Left ventricle myocardium superior (tissue), 1 donor: ENCODE measurements around the gene GOLPH3L. TPM values are rescaled to one million over a fixed set of nuclear protein-coding genes. Genes with fewer than 3 reads are reported as not detected.
"Not testable (repeated sequence)": the region's sequence is repeated elsewhere in the genome, so short reads cannot be mapped to it uniquely, and the experiment has no call there.

Experiments used
- ATAC-seq: fragments of 200-7000 bp; cut with Tn5 transposase; one replicate; pipeline ENCODE4 v1.9.1; 2020; ENCODE audit warnings: mild to moderate bottlenecking, moderate library complexity
- DNase-seq: peaks from one replicate; pipeline ENCODE4 v3.0.0-alpha.2; 2020
- intact Hi-C: fragments of 100-400 bp; cut with micrococcal nuclease; formaldehyde crosslinking; loops from one replicate; pipeline ENCODE4 v1.11.0; 2022
- total RNA-seq: library from RNA; stranded (reverse); fragmentation: NEBNext Ultra II Directional; extraction: Animal tissue kit (Norgen Biotek cat#: 25700); gene quantifications from one replicate; pipeline ENCODE4 v1.2.1, GENCODE V29; 2021
- donor health status: DM: no; HTN: yes; CAD: no; lungs with severe emphysema.

GOLPH3L gene
- total RNA-seq, 1 donor from 2014 or later = 15.1 TPM

DNA sequence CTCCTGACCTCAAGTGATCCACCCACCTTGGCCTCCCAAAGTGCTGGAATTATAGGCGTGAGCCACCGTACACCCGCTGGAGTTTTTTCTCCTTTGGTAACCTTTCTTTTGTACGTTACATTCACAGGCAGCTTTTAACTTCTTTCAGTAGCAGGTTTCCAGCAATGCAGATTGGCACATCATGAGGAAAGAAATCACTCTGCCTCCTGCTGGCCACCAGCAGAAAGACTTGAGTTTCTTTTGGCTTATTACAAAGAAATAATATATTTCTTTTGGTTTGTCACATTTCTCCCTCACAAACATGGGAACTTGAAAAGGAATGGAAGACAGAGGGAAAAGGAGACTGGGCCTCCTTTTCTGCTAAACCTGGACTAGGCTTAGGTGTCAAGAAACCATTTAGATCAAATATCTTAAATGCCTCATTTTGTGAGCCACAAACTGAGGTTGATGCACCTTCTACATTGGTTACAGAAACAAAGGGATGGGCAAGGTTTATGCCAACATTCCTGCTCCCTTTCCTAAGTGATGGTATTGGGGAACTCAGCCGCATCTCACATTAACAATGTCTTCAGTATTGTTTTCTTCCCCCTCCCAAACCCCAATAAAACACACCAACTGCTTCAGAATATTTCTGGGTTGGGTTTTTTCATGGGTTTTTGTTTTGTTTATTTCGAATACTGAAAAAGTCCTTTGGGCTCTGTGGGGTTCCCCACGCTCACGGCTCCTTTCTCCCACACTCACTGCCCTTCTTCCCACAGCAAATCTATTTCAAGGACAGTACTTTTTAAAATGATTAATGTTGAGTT lies 75.3 kb downstream of the GOLPH3L start:
- DNase-seq = peak; percentile 53
- ATAC-seq = peak; percentile 18
- intact Hi-C loops = loop anchor here (5.0 kb wide), 2 partner anchors 44 to 59 kb away; partner anchors contain the start of gene MCL1

DNA sequence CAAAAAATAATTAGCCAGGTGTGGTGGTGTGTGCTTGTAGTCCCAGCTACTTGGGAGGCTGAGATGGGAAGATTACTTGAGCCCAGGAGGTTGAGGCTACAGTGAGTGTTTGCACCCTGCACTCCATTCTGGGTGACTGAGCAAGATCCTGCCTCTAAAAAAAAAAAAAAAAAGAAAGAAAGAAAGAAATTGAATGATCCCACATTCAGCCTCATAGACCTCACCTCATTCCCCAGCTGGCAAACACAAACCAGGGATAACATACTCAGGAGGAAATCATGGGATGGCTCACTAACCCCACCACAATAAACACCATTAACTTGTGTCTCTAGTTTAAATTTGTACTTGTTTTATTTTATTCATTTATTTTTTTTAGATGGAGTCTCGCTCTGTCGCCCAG lies 76.0 kb downstream of the GOLPH3L start:
- intact Hi-C loops = loop anchor here (5.0 kb wide), 2 partner anchors 44 to 59 kb away; partner anchors contain the start of gene MCL1
- DNase-seq (no peak), ATAC-seq (no peak)

DNA sequence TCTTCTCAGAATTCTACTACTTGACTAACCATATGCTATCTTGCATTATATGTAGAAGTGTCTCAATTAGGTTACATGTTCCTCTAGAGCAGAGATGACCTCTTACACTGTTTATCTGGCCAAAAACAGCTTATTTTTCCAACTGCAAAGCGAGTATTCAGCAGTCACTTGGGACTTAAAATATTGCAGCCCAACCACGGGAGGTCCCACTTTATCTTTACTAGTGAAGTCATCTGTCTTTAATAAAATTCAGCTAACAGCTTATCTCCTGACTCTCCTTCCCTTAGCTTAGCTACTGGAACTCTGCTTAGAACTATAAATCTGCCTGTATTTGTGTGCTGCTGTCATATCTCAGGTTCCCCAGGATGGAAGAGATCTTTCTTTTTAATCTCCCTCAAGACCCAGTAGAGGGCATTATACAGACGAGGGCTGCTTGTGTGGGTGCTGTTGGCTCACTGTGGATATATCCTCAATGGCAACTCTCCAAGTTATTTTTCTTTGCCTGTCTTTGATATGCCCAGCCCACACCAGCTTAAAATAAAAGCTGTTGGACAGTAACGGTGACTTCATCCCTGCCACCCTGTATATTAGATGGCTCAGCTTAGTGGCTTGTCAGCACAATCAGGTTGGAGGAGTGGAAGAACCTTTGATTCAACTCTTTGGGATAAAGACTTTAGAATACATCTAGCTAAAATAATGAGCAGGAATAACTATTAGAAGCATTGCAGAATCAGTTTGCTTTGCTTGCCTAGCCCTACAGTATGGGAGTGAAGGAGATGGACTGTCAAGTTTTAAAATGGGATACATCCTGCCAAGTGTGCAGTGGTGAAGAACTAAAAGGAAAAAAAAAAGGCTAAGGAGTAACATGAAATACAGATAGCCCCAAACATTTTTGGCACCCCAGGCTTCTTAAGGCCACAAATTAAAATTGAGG lies 77.1 kb downstream of the GOLPH3L start:
- ATAC-seq (peak; percentile 85), DNase-seq (no peak)
- intact Hi-C loops = loop anchor here (5.0 kb wide), 2 partner anchors 43 to 58 kb away; partner anchors contain the start of gene MCL1

DNA sequence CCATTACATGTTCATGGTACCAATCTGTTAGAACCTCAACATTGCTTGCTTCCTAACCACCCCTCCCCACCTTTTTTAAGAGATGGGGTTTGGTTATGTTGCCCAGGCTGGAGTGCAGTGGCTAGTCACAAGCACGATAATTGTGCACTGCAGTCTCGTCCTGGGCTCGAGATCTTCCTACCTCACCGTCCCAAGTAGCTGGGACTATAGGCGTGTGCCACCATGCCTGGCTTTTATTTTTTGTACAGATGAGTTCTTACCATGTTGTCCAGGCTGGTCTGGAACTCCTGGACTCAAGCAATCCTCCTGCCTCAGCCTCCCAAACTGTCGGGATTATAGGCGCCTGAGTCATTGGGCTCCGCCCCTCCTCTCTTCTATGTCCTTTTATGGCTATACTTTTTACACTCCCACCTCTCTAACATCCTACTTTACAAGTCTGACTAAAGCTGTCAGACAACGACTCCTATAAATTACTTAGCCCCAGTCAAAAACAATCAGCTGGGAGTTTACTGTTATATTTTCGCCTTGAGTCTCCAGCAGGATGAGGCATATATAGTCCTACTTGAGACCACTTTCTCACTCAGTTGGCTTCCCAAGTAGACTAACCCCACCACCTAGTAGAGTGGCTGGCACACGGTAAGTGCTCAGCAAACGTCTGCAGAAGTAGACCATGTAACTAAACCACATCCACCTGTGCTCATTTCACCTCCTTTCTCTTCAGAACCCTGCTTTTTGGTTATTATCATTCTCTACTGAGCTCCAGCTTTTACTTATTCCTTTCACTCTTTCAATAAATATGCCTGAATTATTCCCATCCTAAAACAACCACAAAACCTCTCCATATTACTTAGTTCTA lies 81.4 kb downstream of the GOLPH3L start:
- intact Hi-C loops = no loop called here
- DNase-seq = no peak
- ATAC-seq = no peak

- ATAC-seq (peak; percentile 65), DNase-seq (no peak)
- intact Hi-C loops = no loop called here
Observed at GRCh38 chr1:150613061-150613920, 83.7 kb downstream of the GOLPH3L start.

DNA sequence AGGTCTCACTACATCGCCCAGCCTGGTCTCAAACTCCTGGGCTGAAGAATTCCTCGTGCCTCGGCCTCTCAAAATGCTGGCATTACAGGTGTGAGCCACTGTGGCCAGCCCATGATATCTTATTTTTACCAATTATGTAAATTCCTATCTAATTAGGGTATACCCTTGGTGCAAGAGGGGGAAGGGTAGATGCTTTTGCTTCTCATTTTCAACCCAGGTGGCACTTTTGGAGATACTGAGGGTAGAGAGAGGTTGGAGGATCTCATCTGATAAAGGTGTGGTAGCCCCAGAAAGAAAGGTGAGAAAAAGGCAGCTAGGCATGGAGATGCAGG lies 85.0 kb downstream of the GOLPH3L start:
- DNase-seq (no peak), ATAC-seq (no peak)
- intact Hi-C loops = no loop called here

DNA sequence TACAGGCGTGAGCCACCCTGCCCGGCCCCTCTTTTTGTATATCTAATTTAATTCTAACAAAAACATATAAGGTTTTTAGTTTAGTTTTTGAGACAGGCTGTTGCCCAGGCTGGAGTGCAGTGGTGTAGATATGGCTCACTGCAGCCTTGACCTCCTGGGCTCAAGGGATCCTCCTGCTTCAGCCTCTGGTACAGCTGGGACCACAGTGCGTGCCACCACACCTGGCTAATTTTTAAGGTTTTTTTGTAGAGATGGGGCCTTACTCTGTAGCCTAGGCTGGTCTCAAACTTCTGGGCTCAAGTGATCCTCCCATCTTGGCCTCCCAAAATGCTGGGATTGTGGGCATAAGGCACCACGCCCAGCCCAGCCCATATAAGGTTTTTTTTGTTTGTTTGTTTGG lies 86.4 kb downstream of the GOLPH3L start:
- DNase-seq (no peak), ATAC-seq (no peak)
- intact Hi-C loops = no loop called here

DNA sequence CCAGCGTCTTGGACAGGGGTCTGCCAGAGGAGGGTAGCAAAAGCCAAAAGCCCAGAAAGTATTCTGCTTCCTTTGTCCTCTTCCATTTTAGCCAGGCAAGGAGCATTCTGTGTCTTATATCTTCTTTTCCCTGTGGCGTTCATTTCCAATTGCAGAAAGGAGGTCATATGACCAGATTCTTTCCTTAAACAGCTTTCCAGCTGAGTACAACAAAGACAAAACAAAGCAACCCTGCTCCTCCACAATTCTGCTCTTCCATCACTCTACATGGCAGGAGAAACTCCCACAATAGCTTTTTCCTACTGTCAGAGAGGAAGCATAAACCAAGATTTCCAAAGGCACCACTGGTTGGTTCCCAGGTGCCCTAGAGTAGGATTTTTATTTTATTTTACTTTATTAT lies 87.2 kb downstream of the GOLPH3L start:
- intact Hi-C loops = no loop called here
- ATAC-seq = no peak
- no peak for DNase-seq

DNA sequence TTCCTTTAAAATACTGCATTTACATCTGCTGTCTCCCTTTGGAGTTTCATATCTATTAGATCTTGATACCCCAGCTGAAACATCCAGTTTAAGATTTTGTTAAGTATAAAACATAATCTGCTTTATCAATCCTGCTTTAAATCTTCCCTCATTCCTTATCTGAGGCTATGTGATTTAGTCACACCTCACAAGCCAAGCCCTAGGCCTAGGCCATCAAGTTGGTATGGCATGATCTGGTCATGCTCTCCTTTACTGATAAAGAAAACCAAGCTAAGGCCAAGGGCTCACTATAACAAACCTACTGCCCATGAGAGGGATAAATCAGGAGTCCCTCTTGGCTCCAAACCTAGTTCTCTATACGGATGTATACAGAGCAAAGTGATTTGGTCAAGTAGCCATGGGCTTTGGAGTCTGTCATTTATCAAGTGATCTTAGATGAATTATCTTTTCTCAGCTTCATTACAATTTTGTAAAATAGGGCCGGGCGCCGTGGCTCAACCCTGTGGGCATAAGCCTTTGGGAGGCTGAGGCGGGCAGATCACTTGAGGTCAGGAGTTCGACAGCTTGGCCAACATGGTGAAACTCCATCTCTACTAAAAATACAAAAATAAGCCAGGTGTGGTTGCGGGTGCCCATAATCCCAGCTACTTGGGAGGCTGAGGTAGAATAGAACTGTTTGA lies 90.4 kb downstream of the GOLPH3L start:
- DNase-seq (no peak), ATAC-seq (no peak)
- intact Hi-C loops = no loop called here

- intact Hi-C loops, DNase-seq, ATAC-seq: not testable (repeated sequence)
Observed at GRCh38 chr1:150605451-150605731, 91.6 kb downstream of the GOLPH3L start.

DNA sequence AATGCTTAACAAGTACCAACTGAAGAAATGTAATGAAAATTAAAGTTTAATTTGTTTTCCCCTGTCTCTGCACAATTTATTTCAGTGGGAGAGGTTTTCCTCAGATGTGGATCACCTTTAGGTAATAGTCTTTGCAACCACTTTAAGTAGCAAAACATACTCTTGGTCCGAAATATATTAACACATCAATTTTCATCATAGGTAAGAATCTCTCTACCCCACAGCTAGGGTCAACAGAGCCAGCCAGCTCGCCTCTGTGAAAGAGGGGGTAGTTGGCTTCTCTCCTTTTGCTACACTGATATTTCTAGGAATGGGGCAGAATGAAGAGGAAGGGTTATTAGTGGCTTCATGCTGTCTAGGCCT lies 92.7 kb downstream of the GOLPH3L start:
- DNase-seq (no peak), ATAC-seq (no peak)
- intact Hi-C loops = no loop called here

- ATAC-seq (no peak), DNase-seq (no peak)
- intact Hi-C loops = no loop called here
Observed at GRCh38 chr1:150603711-150604110, 93.2 kb downstream of the GOLPH3L start.

- intact Hi-C loops, ATAC-seq, DNase-seq: not testable (repeated sequence)
Observed at GRCh38 chr1:150602372-150602771, 94.6 kb downstream of the GOLPH3L start.

DNA sequence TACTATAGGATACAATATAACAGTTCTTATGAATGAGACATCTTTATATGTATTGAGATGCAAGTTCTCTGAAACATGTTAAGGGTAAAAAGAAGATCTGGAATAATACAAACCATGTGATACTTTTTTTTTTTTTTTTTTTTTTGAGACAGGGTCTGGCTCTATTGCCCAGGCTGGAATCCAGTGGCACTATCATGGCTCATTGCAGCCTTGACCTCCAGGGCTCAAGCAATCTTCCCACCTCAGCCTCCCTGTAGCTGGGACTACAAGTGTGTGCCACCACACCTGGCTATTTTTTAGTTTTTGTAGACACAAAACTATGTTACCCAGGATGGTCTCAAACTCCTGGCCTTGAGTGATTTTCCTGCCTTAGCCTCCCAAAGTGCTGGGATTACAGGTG lies 95.4 kb downstream of the GOLPH3L start:
- intact Hi-C loops = no loop called here
- no peak for ATAC-seq
- no peak for DNase-seq

DNA sequence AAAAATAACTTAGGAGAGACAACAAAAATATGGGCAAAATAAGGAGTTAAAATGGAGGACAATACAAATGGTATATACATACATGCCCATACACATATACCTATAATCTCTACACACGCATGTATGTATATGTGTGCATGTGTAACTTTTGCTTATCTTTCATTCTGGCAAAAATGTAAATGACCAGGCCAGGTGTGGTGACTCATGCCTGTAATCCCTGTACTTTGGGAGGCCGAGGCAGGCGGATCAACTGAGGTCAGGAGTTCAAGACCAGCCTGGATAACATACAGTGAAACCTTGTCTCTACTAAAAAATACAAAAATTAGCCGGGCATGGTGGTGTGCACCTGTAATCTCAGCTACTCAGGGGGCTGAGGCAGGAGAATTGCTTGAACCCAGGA lies 98.6 kb downstream of the GOLPH3L start:
- ATAC-seq, DNase-seq, intact Hi-C loops: not testable (repeated sequence)

- ATAC-seq = no peak
Observed at GRCh38 chr1:150596976-150597375, 100.0 kb downstream of the GOLPH3L start.

More at GRCh38 chr1:150596976-150597375, 100.0 kb downstream of the GOLPH3L start:
- intact Hi-C loops = no loop called here
- no peak for DNase-seq
